ENCODE measurements around the gene EHBP1. TPM values are rescaled to one million over a fixed set of nuclear protein-coding genes. Genes with fewer than 3 reads are reported as not detected.
A peak's percentile ranks its signal among the peaks of the same experiment; 100 is the strongest.

Gene EHBP1
- total RNA-seq, 2 donors from 2014 or later: 22.6 to 32.1 TPM

DNA sequence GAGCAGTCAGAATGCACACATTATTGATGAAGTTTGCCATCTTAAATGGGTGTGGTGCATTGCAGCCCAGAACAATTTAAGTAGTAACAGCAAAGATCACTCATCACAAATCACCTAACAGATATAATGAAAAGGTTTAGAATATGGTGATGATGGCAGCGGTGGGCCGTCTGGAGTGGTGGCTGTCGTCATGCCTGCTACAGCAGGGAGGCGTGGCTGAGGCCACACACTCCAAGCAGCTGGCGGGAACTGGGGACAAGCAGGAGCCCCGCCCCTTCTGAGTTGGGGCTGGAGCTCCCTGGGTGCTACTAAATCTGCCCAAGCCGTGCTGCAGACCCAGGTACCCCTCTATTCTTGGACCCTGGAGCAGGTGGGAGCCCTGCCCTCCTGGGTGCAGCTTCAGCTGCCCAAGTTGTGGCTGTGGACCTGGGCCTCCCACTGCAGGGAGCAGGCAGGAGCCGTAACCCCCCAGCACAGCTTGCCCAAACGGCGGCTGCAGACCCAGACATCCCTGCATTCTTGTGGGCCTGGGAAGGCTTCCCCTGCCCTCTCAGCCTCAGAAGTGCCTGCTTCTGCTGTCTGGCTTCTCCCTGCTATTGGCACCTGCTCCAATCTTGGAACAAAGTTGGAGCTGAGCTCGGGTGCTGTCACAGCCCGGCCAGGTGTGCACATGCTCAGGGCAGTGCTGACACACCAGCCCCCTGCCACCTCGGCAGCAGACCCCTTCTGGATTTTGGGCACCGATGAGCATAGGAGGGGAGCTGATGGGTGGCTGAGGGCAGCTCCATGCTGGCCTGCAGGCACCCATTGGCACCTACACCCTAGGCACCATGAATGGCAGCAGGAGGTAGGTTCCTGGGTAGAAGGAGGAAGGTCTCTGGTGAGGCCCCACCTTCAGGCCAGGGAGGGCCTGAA lies 149.3 kb downstream of the EHBP1 start:
- ATAC-seq (no peak), DNase-seq (no peak)
- intact Hi-C loops (cut with DNase I, micrococcal nuclease): no loop called here

DNA sequence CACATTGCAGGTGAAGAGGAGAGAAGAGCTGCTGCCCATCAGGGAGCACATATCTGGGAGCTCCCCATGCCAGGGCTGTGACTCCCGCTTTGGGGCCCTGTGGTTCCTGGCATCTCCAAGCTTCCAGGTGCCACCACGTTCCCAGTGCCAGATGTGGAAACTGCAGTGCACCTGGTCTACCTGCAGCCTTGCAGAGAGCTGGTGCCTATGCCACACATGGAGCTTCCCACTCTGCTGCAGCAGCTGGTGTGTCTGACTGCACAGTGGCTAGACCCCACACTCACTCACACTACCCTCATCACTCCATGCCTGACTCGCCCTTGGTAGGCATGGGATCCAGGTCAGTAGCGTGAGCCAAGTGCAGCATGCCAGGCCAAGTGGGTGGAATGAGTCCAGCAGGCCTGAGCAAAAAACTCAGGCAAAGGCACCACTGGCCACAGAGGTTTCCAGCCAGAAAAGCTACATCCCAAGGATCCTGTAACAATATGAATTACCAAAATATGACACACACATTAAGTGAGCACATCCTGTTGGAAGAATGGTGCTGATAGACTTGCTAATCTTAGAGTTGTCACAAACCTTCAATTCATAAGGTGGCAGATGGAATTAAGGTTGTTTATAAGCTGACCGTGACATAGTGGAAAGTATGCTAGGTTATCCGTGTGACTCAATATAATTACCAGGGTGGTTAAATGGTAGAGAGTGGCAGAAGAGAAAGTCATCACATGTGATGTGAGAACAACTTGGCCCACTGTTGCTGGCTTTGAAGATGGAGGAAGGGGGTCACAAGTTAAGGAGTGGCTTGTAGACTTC lies 150.9 kb downstream of the EHBP1 start:
- no peak for ATAC-seq
- intact Hi-C loops (cut with DNase I, micrococcal nuclease): no loop called here

DNA sequence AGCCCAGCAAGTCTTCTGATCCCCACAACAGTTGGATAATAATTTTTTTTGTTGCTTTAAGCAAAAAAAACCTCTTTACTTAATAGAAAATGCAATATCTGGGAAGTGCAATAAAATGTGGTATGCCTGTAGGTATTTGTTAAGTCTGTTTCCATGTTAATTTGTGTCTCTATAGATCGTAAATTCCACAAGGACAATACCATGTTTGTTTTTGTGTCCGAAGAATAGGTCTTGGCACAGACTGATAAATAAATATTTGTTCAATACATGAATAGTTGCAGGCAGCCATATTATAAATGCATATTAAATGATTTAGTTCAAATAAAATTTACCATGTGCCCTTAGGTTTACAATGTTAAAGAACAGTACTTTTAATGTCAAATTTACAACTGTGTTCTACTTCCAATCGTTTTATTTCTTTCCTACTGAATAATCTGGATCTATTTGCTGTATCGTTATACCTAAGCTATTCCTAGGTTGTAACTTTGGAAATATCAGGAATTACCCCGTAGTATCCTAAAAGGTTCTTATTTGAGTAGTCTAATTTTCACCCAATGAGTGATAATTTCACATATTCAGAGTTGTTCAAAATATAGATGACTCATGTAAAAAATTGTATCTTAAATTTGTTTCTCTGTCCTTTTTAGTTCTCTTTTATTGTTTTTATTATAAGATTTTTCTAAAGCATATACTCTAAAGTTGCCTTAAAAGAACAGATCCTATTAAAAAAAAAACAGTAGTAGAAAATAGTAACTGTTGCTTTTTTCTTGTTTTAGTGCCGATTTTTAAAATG lies 151.8 kb downstream of the EHBP1 start:
- no peak for DNase-seq
- ATAC-seq: no peak
- intact Hi-C loops (cut with DNase I, micrococcal nuclease): no loop called here

More for the DNA sequence above, 150.9 kb downstream of the EHBP1 start:
- DNase-seq: no peak

DNA sequence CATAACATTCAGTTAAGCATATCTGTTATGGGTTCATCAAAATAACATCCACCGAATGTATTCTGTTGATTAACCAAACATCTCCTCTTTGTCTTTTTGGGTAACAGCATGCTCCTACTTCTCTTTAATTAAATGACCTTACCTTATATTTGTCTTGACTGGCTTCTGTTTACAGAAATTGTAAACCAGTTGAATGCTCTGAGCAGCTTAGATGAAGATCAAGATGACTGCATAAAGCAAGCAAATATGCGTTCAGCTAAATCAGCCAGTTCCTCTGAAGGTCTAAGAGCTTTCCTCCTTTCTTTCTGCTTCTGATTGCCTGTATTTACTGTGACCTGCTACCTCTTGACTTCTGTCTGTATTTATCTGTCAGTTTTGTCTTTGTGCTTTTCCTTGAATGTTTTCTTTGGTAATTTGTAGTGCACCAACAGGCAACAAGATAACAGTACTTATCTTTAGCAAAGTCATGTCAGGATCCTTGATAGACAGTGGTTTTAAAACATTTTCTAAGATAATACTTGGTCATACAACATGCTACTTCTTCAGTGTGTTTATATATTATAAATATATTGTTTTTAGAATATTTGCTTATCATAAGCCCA lies 152.8 kb downstream of the EHBP1 start:
- no peak for DNase-seq
- intact Hi-C loops (cut with DNase I, micrococcal nuclease): no loop called here

DNA sequence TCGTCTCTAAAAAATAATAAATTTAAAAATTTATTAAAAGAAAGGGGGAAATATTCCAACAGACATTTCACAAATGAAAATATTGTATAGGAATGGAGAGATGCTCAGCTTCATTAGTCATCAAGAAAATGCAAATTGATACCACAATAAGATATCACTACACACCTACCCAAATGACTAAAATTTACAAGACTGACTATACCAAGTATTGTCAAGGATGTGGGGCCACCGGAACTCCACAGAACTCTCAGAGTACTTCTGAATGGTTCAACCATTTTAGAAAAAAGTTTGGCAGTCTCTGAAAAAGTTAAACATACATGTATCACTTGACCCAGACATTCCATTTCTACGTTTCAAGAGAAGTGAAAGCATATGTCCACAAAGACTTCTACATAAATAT lies 163.4 kb downstream of the EHBP1 start:
- intact Hi-C loops (cut with DNase I, micrococcal nuclease): no loop called here
- DNase-seq: no peak
- ATAC-seq: no peak

More for the DNA sequence above, 152.8 kb downstream of the EHBP1 start:
- no peak for ATAC-seq

DNA sequence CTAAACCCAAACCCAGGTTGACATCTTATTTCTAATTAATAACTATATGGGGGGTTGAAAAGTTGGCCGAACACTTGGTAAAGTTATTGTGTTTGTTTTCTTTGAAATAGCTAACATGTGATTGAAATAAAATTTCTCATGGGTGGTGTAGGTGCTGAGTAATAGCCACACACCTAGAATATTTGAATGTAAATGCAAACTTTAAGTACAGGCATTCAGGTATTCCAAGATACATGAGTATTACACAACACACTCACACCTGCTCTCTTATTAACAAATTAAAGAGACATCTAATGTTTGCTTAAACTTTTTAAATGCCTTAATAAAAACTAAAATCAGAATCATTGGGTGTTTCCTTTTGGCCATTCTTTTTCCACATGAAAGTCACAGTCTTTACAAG lies 165.5 kb downstream of the EHBP1 start:
- no peak for ATAC-seq
- no peak for DNase-seq
- intact Hi-C loops (cut with DNase I, micrococcal nuclease): no loop called here

DNA sequence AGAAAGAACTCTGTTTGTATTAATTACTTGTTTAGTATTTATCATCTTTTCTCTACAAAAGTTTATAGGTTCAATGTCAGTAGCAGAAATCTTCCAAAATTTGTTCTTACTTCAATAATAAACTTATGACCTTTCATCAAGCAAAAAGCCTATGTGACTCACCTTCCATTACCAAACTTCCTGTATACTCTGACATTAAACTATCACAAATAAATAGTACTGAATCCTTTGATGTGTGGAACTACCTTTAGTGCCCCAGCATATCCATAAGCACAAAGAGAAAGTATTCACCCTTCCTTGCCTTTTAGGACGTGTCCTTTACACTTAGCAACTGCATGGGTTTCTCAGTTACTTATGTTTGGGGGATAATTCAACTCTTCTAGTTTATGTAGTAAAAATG lies 166.0 kb downstream of the EHBP1 start:
- no peak for ATAC-seq
- no peak for DNase-seq
- intact Hi-C loops (cut with DNase I, micrococcal nuclease): no loop called here

DNA sequence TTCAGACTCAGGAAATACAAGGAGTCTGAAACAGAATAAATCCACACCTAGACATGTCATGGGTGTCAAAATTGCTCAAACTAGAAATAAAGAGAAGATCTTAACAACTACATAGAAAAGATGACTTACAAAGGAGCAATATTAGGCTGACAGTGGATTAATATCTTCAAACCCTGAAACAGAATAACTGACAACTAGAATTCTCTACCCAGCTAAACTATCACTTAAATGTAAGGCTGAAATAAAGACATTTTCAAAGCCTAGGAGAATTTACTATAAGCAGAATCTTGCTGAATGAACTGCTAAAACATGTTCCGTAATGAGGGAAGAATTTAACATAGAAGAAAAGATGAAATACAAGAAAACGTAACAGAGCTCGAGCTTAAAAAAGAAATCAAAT lies 168.1 kb downstream of the EHBP1 start:
- intact Hi-C loops (cut with DNase I, micrococcal nuclease): no loop called here
- DNase-seq (no peak), ATAC-seq (no peak)

DNA sequence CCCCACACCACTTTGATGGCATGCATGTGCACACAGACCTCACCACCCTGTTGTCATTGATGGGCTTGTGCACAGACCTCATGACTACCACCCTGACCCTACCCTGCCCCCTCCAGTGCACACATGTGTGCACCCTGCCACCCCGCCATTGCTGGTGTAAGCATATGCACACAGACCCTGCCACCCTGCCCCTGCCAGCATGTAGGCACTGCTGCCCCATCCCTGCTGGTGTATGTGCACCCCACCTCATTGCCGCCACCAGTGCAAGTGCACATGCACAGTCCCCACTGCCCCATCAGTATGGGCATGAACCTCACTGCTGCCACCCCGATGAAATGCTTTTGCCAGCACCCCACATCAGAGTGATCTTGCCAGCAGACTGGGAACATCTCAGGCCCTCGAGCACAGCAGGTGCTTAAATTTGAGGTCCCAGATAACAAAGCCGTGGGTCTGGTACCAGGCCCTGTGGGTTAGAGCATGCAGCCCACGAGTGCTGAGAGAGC lies 169.4 kb downstream of the EHBP1 start:
- DNase-seq (no peak), ATAC-seq (no peak)
- intact Hi-C loops (cut with DNase I, micrococcal nuclease): no loop called here

DNA sequence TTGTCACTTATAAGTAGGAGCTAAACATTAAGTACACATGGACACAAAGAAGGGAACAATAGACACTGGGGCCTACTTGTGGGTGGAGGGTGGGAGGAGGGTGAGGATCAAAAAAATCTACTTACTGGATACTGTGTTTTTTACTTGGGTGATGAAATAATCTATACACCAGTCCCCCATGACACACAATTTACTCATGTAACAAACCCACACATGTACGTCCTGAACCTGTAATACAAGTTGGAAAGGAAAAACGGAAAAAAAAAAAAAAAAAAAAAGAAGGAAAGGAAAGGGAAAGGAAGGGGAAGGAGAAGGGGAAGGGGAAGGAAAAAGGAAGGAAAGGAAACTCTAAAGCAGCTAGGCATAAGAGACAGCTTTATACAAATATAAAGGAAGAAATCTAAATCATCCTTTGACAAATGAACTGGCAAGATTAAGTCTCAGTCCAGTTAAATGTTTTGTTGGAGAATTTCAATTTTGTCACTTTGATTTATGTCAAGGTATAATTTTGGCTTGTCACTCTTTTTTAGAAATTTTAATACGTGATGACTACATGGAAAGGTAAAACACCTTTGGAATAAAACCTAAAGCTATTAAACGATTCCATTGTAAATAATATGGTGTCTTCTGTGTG lies 175.8 kb downstream of the EHBP1 start:
- no peak for DNase-seq
- no peak for ATAC-seq
- intact Hi-C loops (cut with DNase I, micrococcal nuclease): no loop called here

DNA sequence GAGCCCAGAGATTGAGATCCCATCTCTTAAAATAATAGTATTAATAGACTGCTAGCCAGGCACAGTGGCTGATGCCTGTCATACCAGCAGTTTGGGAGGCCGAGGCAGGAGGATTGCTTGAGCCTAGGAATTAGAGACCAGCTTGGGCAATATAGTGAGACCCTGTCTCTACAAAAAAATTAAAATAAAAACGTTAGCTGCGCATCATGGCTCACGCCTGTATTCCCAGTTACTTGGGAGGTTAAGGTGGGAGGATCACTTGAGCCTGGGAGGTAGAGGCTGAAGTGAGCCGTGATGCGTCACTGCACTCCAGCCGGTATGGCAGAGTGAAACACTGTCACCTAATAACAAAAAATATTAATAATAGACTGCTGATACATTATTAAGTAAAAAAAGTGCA lies 178.1 kb downstream of the EHBP1 start:
- ATAC-seq (no peak), DNase-seq (no peak)
- intact Hi-C loops (cut with DNase I, micrococcal nuclease): no loop called here

DNA sequence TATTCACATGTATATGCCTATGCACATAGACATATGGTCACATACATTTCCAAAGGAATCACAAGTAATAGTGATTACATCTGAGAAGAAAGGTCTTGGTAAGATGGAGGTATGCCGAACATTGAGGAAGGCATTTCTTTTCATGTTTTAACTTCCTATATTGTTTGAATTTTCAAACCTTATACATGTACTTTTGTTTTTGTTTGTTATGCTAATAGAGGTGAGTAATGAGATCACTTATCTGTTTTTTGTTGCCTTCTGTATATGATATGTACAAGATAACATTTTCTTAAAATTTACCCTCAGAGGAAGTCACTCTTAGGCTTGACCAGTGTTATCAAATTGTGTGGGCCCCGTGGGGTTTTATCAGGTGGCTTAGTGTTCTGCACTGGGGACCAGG lies 178.6 kb downstream of the EHBP1 start:
- intact Hi-C loops (cut with DNase I, micrococcal nuclease): no loop called here
- DNase-seq: no peak
- no peak for ATAC-seq

DNA sequence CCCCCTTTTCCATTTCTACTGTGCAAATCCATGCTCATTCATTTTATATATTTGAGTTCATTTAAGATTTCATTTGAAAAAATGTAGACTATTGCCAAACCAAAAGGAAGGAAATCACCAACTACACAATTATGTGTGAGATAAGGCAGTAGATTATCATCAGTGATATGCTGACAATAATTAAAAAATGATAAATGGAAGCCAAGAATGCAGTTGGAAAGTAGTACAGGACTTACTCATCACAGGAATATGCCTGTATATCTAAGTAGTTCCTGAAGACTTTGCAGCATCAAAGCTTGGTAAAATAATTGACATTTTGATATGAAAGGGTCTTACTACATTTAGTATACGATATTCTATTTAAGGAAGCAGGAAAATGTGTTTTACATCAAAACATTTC lies 179.0 kb downstream of the EHBP1 start:
- DNase-seq (no peak), ATAC-seq (no peak)
- intact Hi-C loops (cut with DNase I, micrococcal nuclease): no loop called here

DNA sequence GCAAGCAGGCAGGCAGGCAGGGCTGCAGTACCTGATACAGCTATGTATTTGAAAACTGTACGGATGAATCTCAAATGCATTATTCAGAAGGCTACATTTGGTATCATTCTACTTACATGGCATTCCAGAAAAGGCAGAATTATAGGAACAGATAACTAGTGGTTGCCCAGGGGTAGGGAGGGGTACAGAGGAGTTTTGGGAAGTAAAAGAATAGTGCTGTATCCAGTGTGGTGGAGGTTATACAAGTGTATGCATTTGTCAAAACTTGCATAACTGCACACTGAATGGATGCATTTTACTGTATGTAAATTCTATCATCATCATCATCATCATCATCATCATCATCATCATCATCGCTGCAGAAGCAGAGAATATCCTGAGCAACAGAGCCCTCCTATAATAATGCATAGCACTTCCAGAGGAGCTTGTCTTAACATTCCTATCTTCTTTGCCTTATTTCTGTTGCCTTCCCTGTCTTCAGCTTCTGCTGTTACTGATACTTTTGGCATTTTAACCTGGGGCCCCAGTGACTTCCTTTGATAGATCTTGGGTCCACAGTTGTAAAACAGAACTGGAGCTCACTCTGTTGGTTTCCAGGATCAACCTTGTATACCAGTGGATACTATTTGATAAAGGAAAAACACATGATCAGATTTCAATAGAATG lies 189.6 kb downstream of the EHBP1 start:
- ATAC-seq (no peak), DNase-seq (no peak)
- intact Hi-C loops (cut with DNase I, micrococcal nuclease): no loop called here

DNA sequence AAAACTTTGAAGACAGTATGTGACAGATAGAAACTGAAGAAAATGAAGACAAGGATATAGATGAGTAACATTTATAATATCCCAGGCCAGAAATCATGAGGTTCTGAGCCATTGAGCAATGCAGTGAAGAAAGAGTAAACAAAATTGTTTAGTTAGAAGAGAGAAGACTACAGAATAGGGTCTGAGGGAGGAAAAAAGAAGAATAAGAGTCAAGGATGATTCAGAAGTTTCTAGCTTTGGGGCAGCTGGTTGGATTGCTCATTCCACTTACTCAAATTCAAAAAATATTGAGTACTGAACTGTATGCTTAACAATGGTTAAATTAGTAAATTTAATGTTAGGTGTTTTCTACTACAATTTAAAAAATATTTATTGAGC lies 190.1 kb downstream of the EHBP1 start:
- ATAC-seq: no peak
- intact Hi-C loops (cut with DNase I, micrococcal nuclease): no loop called here
- no peak for DNase-seq

DNA sequence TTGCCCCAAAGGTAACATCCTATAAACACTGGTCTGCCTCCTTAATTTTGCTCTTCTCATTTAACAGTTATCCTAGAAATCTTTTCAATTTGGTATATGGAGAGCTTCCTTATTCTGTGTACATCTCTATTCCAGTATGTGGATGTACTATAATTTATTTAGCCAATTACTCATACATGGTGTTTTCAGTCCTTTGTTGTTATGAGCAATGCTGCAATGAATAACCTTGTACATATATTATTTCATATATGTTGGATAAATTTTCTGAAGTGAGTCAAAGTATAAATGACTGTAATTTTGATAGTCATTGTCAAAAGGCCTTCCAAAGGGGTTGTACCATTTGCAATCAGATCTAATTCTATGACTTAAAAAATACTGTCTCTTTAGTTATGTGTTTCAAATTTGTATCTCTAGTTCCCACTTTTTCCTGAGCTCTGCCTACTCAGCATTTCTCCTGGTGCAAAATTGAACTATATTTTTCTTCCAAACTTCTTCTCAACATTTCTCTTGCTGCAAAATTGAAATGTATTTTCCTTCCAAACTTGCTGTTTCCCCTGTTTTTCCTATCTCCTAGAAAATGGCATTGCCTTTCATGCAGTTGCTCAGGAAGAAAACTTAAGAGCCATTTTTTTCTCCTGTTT lies 191.8 kb downstream of the EHBP1 start:
- DNase-seq (no peak), ATAC-seq (no peak)
- intact Hi-C loops (cut with DNase I, micrococcal nuclease): no loop called here

DNA sequence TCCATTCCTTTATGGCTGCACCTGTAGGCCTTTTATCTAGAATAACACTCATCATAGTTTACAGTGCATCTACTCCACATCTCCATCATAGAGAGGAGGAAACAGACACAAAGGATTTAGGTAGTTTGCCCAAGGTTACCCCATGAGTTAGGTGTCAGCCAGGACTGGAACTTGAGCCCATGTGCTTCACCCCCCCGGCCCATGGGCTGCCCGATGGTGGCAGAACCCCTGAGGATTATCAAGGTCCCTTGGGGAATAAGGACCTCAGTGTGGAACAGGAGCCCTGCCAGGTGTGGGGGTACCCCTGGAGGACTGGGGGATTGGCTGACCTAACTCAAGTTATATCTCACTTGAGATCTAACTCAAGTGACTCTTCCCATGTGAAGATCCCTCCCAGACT lies 198.8 kb downstream of the EHBP1 start:
- no peak for DNase-seq
- intact Hi-C loops (cut with DNase I, micrococcal nuclease): no loop called here
- peak; percentile 53 for ATAC-seq
